ENCODE data around the gene PIK3C3. TPM values are rescaled to one million over a fixed set of nuclear protein-coding genes. Genes with fewer than 3 reads are reported as not detected.

PIK3C3 gene
- total and polyA plus RNA-seq, 9 of the 15 experiments (the other 6 are each of a cell fraction or from before 2014, with no cell fraction given) = 27.0 to 101 (median 42.9) TPM

- no peak overlapping the region for H3K4me2 ChIP-seq (ENCODE audit: insufficient read depth, low read length)
- no peaks in the 10 kb centered on the region for H3K9me1 ChIP-seq (ENCODE audit: control insufficient read depth, insufficient read depth, low read length)
- no TSS peak for BruUV-seq (replicated peaks)
- in situ Hi-C loops (cut with MboI) (no loop called here), intact Hi-C loops (cut with micrococcal nuclease) (no loop called here)
- H3K9me3 ChIP-seq (replicated peaks; ENCODE audit: control insufficient read depth, insufficient read depth, low read depth, low read length) = no peaks in the 10 kb centered on the region
- FAIRE-seq (no peak), ATAC-seq (no peak), DNase-seq (ENCODE audit: extremely low read depth in 1 of 4, low spot score in 3 of 4) (no peak)
- peaks cover 72% of the 10 kb centered on the region for H3K36me3 ChIP-seq (ENCODE audit: control insufficient read depth, insufficient read depth, low read length)
- H3K79me2 ChIP-seq (ENCODE audit: control insufficient read depth, insufficient read depth, low read length) = peaks cover 13% of the 10 kb centered on the region; the same call in 1 of the 3 replicates
- H3K9ac ChIP-seq (ENCODE audit: insufficient read depth in 1 of 2, low read depth in 2 of 2, low read length in 2 of 2) = no peak overlapping the region
- no peak overlapping the region for H3K27ac ChIP-seq (ENCODE audit: extremely low read depth, low read depth, low read length)
- ChIA-PET CTCF (ENCODE audit: low intra/inter-chr PET ratio) (no interaction called here), POLR2A (interaction anchor here (1.2 to 1.5 kb wide), 3 partner anchors 10 to 17 kb away, joined by 3 to 4 read pairs (median 4); no protein-coding TSS in a partner anchor)
- 79% methylated on average over 3 of the region's 3 CpGs for WGBS (ENCODE audit: insufficient coverage, low coverage, missing lambda C conversion rate)
- no peak overlapping the region for H3K4me3 ChIP-seq
- H4K20me1 ChIP-seq (replicated peaks; ENCODE audit: control insufficient read depth, insufficient read depth, low read length) = no peaks in the 10 kb centered on the region
- no peak overlapping the region for H2AFZ ChIP-seq (ENCODE audit: low read depth, low read length)
- no peaks in the 10 kb centered on the region for H3K27me3 ChIP-seq (ENCODE audit: control insufficient read depth in 2 of 2, insufficient read depth in 2 of 2, low read length in 2 of 2)
- H3K4me1 ChIP-seq (replicated peaks in 1 of 2; ENCODE audit: control insufficient read depth in 2 of 2, insufficient read depth in 2 of 2, low read length in 2 of 2) = no peaks in the 10 kb centered on the region
- TF ChIP-seq SIRT6 (IDR thresholded peaks at IDR 0.05; ENCODE audit: low read depth, low read length) = no peak
- no peak for TF ChIP-seq GMEB1 (CRISPR knock-in tag; IDR thresholded peaks at IDR 0.05)
- peak; percentile 83 for TF ChIP-seq MAFG (tag; conservative IDR thresholded peaks at IDR 0.05)
- TF ChIP-seq ZNF609 (CRISPR knock-in tag; IDR thresholded peaks at IDR 0.05; ENCODE audit: borderline replicate concordance) = no peak
- peak; percentile 84 for TF ChIP-seq C11orf30 (IDR thresholded peaks at IDR 0.05; ENCODE audit: low read depth)
- no peak for TF ChIP-seq TFAP4 (CRISPR knock-in tag; IDR thresholded peaks at IDR 0.05; ENCODE audit: borderline replicate concordance)
- TF ChIP-seq MAFK (IDR thresholded peaks at IDR 0.05; ENCODE audit: low read length) = peak; percentile 82
- no peak for TF ChIP-seq SRSF3 (IDR thresholded peaks at IDR 0.05; ENCODE audit: insufficient read depth, low read length)
- TF ChIP-seq NKRF (IDR thresholded peaks at IDR 0.05; ENCODE audit: borderline replicate concordance) = no peak
Observed at GRCh38 chr18:41972067-41972925, 17.3 kb downstream of the PIK3C3 start.
